HepG2 (cell line): ENCODE results near the gene COASY. TPM values are rescaled to one million over a fixed set of nuclear protein-coding genes. Genes with fewer than 3 reads are reported as not detected.
A peak's percentile ranks its signal among the peaks of the same experiment; 100 is the strongest.

ENCODE experiments used
- AHDC1 ChIP-seq: sonication (generic); formaldehyde crosslinking; IDR thresholded peaks from 2 replicates; pipeline ENCODE4 v1.5.1; 2020; ENCODE audit warnings: mild to moderate bottlenecking, missing genetic modification reagents, borderline replicate concordance
- ARNTL ChIP-seq: sonication (generic); formaldehyde crosslinking; IDR thresholded peaks from 2 replicates; pipeline ENCODE4 v1.4.0; 2020; ENCODE audit warnings: mild to moderate bottlenecking, missing genetic modification reagents
- ATF7 ChIP-seq, 2 experiments: fragments of 450-650 bp in 1 of 2; sonication (generic) in 1 of 2; formaldehyde crosslinking in 1 of 2; IDR thresholded peaks; 2 replicates each; pipeline versions ENCODE4 v1.4.0 to v1.6.1; 2016 to 2020; ENCODE audit warnings: antibody characterized with exemption in 1 of 2, mild to moderate bottlenecking in 1 of 2, missing genetic modification reagents in 1 of 2
- CEBPG ChIP-seq: IDR thresholded peaks from 2 replicates; pipeline ENCODE4 v1.6.1; 2016
- CHCHD3 ChIP-seq: sonication (generic); formaldehyde crosslinking; IDR thresholded peaks from 2 replicates; pipeline ENCODE4 v1.8.0; 2022; ENCODE audit warnings: mild to moderate bottlenecking, missing genetic modification reagents, moderate library complexity
- CHD2 ChIP-seq: IDR thresholded peaks from 2 replicates; pipeline ENCODE4 v1.6.1; 2011; ENCODE audit warnings: low read depth, low read length, improper control_type of control experiment
- ETV5 ChIP-seq: IDR thresholded peaks from 2 replicates; pipeline ENCODE4 v1.6.1; 2018; ENCODE audit warnings: missing biosample characterization, missing genetic modification reagents, inconsistent platforms, borderline replicate concordance
- KMT2B ChIP-seq: IDR thresholded peaks from 2 replicates; pipeline ENCODE4 v1.6.1; 2016; ENCODE audit warnings: missing genetic modification reagents, missing compliant biosample characterization
- MBD4 ChIP-seq: IDR thresholded peaks from 2 replicates; pipeline ENCODE4 v1.6.1; 2012; ENCODE audit warnings: low read length, inconsistent platforms, borderline replicate concordance
- MED8 ChIP-seq: sonication (generic); formaldehyde crosslinking; IDR thresholded peaks from 2 replicates; pipeline ENCODE4 v1.8.1; 2023; ENCODE audit warnings: mild to moderate bottlenecking, missing genetic modification reagents; ENCODE audit not compliant: insufficient replicate concordance
- RFX5 ChIP-seq: IDR thresholded peaks from 2 replicates; pipeline ENCODE4 v1.6.1; 2011; ENCODE audit warnings: low read depth, low read length, improper control_type of control experiment
- SATB2 ChIP-seq: sonication (generic); formaldehyde crosslinking; IDR thresholded peaks from 2 replicates; pipeline ENCODE4 v1.5.0; 2020; ENCODE audit warnings: missing genetic modification reagents
- SMAD9 ChIP-seq: sonication (generic); formaldehyde crosslinking; IDR thresholded peaks from 2 replicates; pipeline ENCODE4 v1.5.1; 2020; ENCODE audit warnings: mild to moderate bottlenecking, missing genetic modification reagents
- ZFP82 ChIP-seq: sonication (generic); formaldehyde crosslinking; IDR thresholded peaks from 2 replicates; pipeline ENCODE4 v1.5.1; 2020; ENCODE audit warnings: mild to moderate bottlenecking, missing genetic modification reagents, borderline replicate concordance
- ZNF543 ChIP-seq: sonication (generic); formaldehyde crosslinking; IDR thresholded peaks from 2 replicates; pipeline ENCODE4 v1.4.0; 2020; ENCODE audit warnings: mild to moderate bottlenecking, missing genetic modification reagents
- ZNF576 ChIP-seq: sonication (generic); formaldehyde crosslinking; IDR thresholded peaks from 2 replicates; pipeline ENCODE4 v1.4.0; 2020; ENCODE audit warnings: mild to moderate bottlenecking, missing genetic modification reagents
- ZNF674 ChIP-seq: sonication (generic); formaldehyde crosslinking; IDR thresholded peaks from 2 replicates; pipeline ENCODE4 v1.5.0; 2020; ENCODE audit warnings: low read depth, mild to moderate bottlenecking, missing genetic modification reagents
- ZNF678 ChIP-seq: sonication (generic); formaldehyde crosslinking; IDR thresholded peaks from 2 replicates; pipeline ENCODE4 v1.4.0; 2020; ENCODE audit warnings: mild to moderate bottlenecking, missing genetic modification reagents
- ZNF7 ChIP-seq: IDR thresholded peaks from 2 replicates; pipeline ENCODE4 v1.6.1; 2016; ENCODE audit warnings: missing biosample characterization, missing genetic modification reagents
- ZSCAN21 ChIP-seq: sonication (generic); formaldehyde crosslinking; IDR thresholded peaks from 2 replicates; pipeline ENCODE4 v1.8.0; 2022; ENCODE audit warnings: mild to moderate bottlenecking, missing genetic modification reagents, moderate library complexity, borderline replicate concordance
- polyA plus RNA-seq, 8 experiments: library from polyadenylated mRNA; depleted of rRNA in 3 of 8; stranded (reverse) in 7 of 8; unstranded in 1 of 8; fragments of >200 nt; fragmentation: Illumina TruSeq in 4 of 8; extraction: Trizol in 4 of 8; gene quantifications; 2 replicates each; pipeline versions ENCODE4 v1.2.1 to v1.2.3, GENCODE V29; 2011 to 2016; ENCODE audit warnings: low read depth in 4 of 8, missing spikeins in 1 of 8, mixed read lengths in 1 of 8; ENCODE audit not compliant: insufficient read depth in 1 of 8
- total RNA-seq, 5 experiments: library from RNA; depleted of rRNA; stranded (reverse); fragments of >200 nt; fragmentation: Illumina TruSeq; extraction: Trizol; gene quantifications; 2 replicates each; pipeline ENCODE4 v1.2.3, GENCODE V29; 2016; ENCODE audit warnings: low read depth in 1 of 5
- TF ChIP-seq, protein P1 (sequence below): sonication (generic); formaldehyde crosslinking; IDR thresholded peaks from 2 replicates; pipeline ENCODE4 v1.4.0; 2020; ENCODE audit warnings: missing genetic modification reagents, mild to moderate bottlenecking, borderline replicate concordance
- TF ChIP-seq, protein P2 (sequence below): sonication (generic); formaldehyde crosslinking; IDR thresholded peaks from 2 replicates; pipeline ENCODE4 v1.5.1; 2020; ENCODE audit warnings: missing genetic modification reagents, mild to moderate bottlenecking, borderline replicate concordance

Gene COASY
- total and polyA plus RNA-seq, 2 of the 13 experiments (the other 11 are each of a cell fraction or from before 2014, with no cell fraction given) = 90.7 to 125 TPM

- TF ChIP-seq AHDC1 (CRISPR knock-in tag) = 0 out of 2 replicates have a peak, but pooled peaks have one; percentile 46
- peak; percentile 76 for TF ChIP-seq MED8 (CRISPR knock-in tag)
- no peak for TF ChIP-seq ZNF576 (CRISPR knock-in tag)
- TF ChIP-seq ZNF543 = no peak; the same call in 1 of the 2 replicates
- TF ChIP-seq ZFP82 (CRISPR knock-in tag) = peak; percentile 94; the same call in 1 of the 2 replicates
- TF ChIP-seq MBD4 = no peak
- TF ChIP-seq CEBPG (CRISPR knock-in tag) = no peak
- no peak for TF ChIP-seq CHCHD3 (CRISPR knock-in tag)
- TF ChIP-seq CHD2 = no peak; the same call in 1 of the 2 replicates
- TF ChIP-seq ATF7 (IDR thresholded peaks at IDR 0.05) = no peak
- TF ChIP-seq ATF7 (CRISPR knock-in tag; IDR thresholded peaks at IDR 0.05) = no peak; the same call in 1 of the 2 replicates
- no peak for TF ChIP-seq SMAD9 (CRISPR knock-in tag)
- no peak for TF ChIP-seq RFX5
- peak; percentile 81 for TF ChIP-seq KMT2B
- TF ChIP-seq, protein P1, sequence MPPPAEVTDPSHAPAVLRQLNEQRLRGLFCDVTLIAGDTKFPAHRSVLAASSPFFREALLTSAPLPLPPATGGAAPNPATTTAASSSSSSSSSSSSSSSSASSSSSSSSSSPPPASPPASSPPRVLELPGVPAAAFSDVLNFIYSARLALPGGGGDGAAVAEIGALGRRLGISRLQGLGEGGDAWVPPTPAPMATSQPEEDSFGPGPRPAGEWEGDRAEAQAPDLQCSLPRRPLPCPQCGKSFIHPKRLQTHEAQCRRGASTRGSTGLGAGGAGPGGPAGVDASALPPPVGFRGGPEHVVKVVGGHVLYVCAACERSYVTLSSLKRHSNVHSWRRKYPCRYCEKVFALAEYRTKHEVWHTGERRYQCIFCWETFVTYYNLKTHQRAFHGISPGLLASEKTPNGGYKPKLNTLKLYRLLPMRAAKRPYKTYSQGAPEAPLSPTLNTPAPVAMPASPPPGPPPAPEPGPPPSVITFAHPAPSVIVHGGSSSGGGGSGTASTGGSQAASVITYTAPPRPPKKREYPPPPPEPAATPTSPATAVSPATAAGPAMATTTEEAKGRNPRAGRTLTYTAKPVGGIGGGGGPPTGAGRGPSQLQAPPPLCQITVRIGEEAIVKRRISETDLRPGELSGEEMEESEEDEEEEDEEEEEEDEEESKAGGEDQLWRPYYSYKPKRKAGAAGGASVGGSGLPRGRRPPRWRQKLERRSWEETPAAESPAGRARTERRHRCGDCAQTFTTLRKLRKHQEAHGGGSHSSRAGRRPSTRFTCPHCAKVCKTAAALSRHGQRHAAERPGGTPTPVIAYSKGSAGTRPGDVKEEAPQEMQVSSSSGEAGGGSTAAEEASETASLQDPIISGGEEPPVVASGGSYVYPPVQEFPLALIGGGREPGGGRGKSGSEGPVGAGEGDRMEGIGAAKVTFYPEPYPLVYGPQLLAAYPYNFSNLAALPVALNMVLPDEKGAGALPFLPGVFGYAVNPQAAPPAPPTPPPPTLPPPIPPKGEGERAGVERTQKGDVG (CRISPR knock-in tag) = no peak
- no peak for TF ChIP-seq ZNF674 (CRISPR knock-in tag)
- peak; percentile 89 for TF ChIP-seq ARNTL (CRISPR knock-in tag)
- peak; percentile 85; the same call in 1 of the 2 replicates for TF ChIP-seq ETV5 (CRISPR knock-in tag)
- peak; percentile 17; the same call in 1 of the 2 replicates for TF ChIP-seq ZSCAN21
- TF ChIP-seq, protein P2, sequence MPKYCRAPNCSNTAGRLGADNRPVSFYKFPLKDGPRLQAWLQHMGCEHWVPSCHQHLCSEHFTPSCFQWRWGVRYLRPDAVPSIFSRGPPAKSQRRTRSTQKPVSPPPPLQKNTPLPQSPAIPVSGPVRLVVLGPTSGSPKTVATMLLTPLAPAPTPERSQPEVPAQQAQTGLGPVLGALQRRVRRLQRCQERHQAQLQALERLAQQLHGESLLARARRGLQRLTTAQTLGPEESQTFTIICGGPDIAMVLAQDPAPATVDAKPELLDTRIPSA = no peak
- 0 out of 2 replicates have a peak, but pooled peaks have one; percentile 26 for TF ChIP-seq SATB2
- TF ChIP-seq ZNF7 = no peak
- no peak for TF ChIP-seq ZNF678
Measured at GRCh38 chr17:42536048-42536371, 25.9 kb upstream of the COASY start, which contains the start of gene NAGLU (continued).
